DND-41 (cell line): ENCODE results near the gene NHERF2.

Experiments used
- ATAC-seq: fragments of 200-7000 bp; cut with Tn5 transposase; 3 replicates; pipeline ENCODE4 v1.9.1; 2021; ENCODE audit warnings: low read depth; ENCODE audit not compliant: insufficient read depth
- DNase-seq: peaks from one replicate; pipeline ENCODE4 v3.0.0-alpha.2; 2020
- H2AFZ ChIP-seq: 2 replicates; pipeline ENCODE4 v1.6.0; 2012; ENCODE audit warnings: low read depth, low read length
- H3K27ac ChIP-seq: 2 replicates; pipeline ENCODE4 v1.5.1; 2012; ENCODE audit warnings: low read length, inconsistent platforms
- H3K27me3 ChIP-seq: fragments of 200-600 bp; sonication (generic); 2 replicates; pipeline ENCODE4 v1.6.0; 2012; ENCODE audit warnings: low read length, mild to moderate bottlenecking, inconsistent platforms; ENCODE audit not compliant: insufficient read depth, poor library complexity
- H3K36me3 ChIP-seq: 2 replicates; pipeline ENCODE4 v1.5.1; 2012; ENCODE audit warnings: low read length, inconsistent platforms; ENCODE audit not compliant: insufficient read depth
- H3K4me1 ChIP-seq: 2 replicates; pipeline ENCODE4 v1.5.1; 2012; ENCODE audit warnings: mild to moderate bottlenecking, low read length; ENCODE audit not compliant: insufficient read depth
- H3K4me2 ChIP-seq: 2 replicates; pipeline ENCODE4 v1.6.0; 2012; ENCODE audit warnings: mild to moderate bottlenecking, moderate library complexity, low read length, inconsistent platforms; ENCODE audit not compliant: insufficient read depth
- H3K4me3 ChIP-seq, 2 experiments: fragments of 200-600 bp in 1 of 2; shearing (Covaris generic) in 1 of 2; 2 replicates each; pipeline ENCODE4 v1.5.1; 2012 to 2016; ENCODE audit warnings: inconsistent platforms in 2 of 2, low read length in 2 of 2, mild to moderate bottlenecking in 2 of 2, low read depth in 1 of 2, moderate library complexity in 1 of 2
- H3K79me2 ChIP-seq: 2 replicates; pipeline ENCODE4 v1.6.0; 2012; ENCODE audit warnings: low read length, inconsistent platforms; ENCODE audit not compliant: insufficient read depth
- H3K9ac ChIP-seq: 2 replicates; pipeline ENCODE4 v1.6.0; 2012; ENCODE audit warnings: low read depth, mild to moderate bottlenecking, inconsistent platforms, low read length, moderate library complexity
- H3K9me3 ChIP-seq: 2 replicates; pipeline ENCODE4 v1.5.1; 2012; ENCODE audit warnings: low read length, moderate library complexity, mild to moderate bottlenecking, inconsistent platforms; ENCODE audit not compliant: insufficient read depth, severe bottlenecking
- H4K20me1 ChIP-seq: 2 replicates; pipeline ENCODE4 v1.6.0; 2012; ENCODE audit warnings: low read length; ENCODE audit not compliant: insufficient read depth
- EZH2 ChIP-seq: IDR thresholded peaks from 3 replicates; pipeline ENCODE4 v1.6.1; 2012; ENCODE audit warnings: borderline replicate concordance, low read depth, mild to moderate bottlenecking, moderate library complexity, low read length, inconsistent platforms; ENCODE audit not compliant: severe bottlenecking
- TF ChIP-seq, protein P1 (sequence below): IDR thresholded peaks from 2 replicates; pipeline ENCODE4 v1.5.1; 2012; ENCODE audit warnings: borderline replicate concordance, low read length, moderate library complexity, mild to moderate bottlenecking; ENCODE audit not compliant: poor library complexity, severe bottlenecking; ENCODE audit errors: extremely low read depth

NHERF2 gene

DNA sequence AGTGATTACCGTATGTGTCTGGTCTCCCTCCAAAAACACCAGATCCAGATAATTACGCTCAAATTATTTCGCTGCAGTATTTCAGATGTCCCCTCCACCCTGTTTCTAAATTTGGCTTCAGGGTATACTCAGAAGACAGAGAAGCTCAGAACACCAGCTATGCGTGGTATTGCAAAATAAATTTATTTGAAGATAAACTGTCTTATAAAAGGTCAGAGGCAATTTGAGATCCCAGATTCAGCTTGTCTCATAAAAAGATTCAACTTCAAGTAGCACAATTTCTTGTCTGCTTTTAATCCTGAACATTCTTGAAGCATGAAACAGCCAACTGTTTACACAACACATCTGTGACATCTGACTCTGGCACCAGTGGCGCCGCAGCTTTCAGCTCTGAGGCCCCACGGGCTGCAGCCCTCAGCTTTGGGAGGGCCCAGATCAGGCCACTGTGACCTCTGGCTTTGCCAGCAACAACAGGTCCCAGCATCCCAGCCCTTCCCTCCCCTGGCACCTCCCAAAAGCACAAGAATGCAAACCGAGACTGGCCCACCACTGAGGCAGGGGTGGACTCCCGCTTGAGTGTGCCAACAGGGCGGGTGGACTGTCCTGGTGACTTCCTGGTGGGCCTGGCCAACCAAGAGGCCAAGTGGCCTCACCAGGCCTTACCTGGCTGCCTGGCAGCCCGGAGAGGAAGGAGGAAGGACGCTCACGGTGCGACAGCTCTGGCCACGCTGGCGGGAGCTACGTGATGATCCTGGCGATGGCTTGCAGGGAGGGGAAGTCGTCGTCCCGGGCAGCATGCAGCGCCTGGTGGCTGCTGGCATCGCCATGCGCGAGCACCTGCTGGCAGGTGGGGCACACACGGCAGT is 29.0 kb upstream of the NHERF2 start:
- Histone ChIP-seq H3K36me3 (peaks cover 59% of the 10 kb centered on the region), H2AFZ (no peak overlapping the region), H3K27me3 (no peaks in the 10 kb centered on the region), H3K4me2 (no peak overlapping the region), H3K4me1 (no peaks in the 10 kb centered on the region), H3K9ac (no peak overlapping the region), H3K9me3 (no peaks in the 10 kb centered on the region), H3K79me2 (no peaks in the 10 kb centered on the region), H3K4me3 (no peak overlapping the region), H4K20me1 (peaks cover 19% of the 10 kb centered on the region; the same call in 1 of the 2 replicates), H3K27ac (no peak overlapping the region)
- TF ChIP-seq EZH2: no peak
- ATAC-seq: no peak
- no peak for DNase-seq

DNA sequence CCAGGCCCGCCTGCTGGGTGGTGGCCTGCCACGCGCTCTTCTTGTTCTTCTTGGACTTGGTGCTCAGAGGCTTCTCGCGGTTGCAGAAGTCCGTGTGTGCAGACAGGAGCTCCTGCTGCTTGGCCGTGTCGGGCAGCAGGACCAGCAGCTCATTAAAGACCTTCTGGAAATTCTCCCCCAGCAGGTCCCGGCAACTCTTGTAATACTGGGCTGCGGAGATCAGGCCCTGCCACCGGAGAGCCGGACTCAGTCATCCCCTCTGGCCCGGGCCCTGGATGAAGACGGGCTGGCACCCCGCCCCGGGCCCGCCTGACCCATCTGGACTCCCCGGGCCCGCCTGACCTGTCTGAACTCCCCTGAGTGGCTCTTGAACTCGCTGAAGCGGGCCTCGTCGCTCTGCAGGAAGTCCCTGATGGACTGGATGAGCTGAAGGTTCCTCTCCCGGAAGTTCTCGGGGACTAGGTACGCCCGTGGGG is 28.3 kb upstream of the NHERF2 start:
- no peak for ATAC-seq
- H3K36me3 ChIP-seq: peaks cover 66% of the 10 kb centered on the region
- H3K79me2 ChIP-seq: peaks cover 2% of the 10 kb centered on the region; the same call in 1 of the 2 replicates
- TF ChIP-seq EZH2: no peak
- H3K4me2 ChIP-seq: no peak overlapping the region
- DNase-seq: no peak
- peaks cover 25% of the 10 kb centered on the region; the same call in 1 of the 2 replicates for H4K20me1 ChIP-seq
- H3K9me3 ChIP-seq: no peaks in the 10 kb centered on the region
- no peak overlapping the region for H3K4me3 ChIP-seq
- H3K4me1 ChIP-seq: no peaks in the 10 kb centered on the region
- H3K27ac ChIP-seq: no peak overlapping the region
- no peaks in the 10 kb centered on the region for H3K27me3 ChIP-seq
- H3K9ac ChIP-seq: no peak overlapping the region
- no peak overlapping the region for H2AFZ ChIP-seq

DNA sequence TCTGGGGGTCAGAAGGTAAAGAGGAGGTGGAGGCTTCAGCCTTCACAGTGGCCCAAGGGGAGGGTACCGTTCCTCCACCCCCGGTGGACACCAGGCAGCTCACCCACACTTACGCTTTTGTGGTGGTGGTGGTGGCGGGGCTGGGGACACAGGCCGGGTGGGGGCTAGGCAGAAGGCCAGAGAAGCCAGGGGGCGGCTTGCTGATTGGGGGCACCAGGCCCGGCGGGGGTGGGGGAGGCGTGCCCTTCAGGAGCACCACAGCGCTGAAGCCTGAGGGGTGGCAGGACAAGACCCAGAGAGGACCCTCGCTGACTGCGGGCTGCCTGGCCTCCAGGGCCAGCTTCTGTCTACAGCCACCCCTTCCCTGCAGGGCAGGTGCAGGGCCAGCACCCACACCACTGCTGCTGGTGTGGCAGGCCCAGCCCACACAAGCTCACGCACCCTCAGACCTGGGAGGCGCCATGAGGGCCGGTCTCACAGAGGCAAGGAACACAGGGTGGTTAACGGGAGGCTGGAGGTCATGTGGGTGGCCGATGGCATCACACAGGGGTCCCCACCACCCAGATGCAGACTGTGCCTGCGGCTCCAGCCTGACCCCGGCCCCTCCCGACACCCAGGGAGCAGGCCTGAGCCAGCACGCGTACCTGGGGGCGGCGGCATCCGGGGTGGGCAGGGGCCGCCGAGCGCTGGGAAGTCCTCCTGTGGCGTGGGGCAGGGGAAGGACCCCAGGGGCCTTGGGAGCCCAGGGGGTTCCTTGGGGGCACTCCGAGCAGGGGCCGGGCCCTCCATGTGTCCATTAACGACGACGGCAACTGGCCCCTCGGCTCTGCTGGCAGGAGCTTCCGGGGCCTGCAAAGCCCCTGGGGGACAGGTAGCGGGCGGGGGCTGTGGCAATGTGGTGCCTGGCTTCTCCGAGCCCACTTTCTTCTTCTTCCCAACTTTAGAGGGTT is 27.6 kb upstream of the NHERF2 start:
- H3K9ac ChIP-seq: no peak overlapping the region
- H3K9me3 ChIP-seq: no peaks in the 10 kb centered on the region
- ATAC-seq (no peak), DNase-seq (no peak)
- H3K27me3 ChIP-seq: no peaks in the 10 kb centered on the region
- peaks cover 73% of the 10 kb centered on the region for H3K36me3 ChIP-seq
- no peak overlapping the region for H2AFZ ChIP-seq
- no peak overlapping the region for H3K4me3 ChIP-seq
- H4K20me1 ChIP-seq: peaks cover 33% of the 10 kb centered on the region
- H3K27ac ChIP-seq: no peak overlapping the region
- H3K4me1 ChIP-seq: no peaks in the 10 kb centered on the region
- TF ChIP-seq EZH2: no peak
- TF ChIP-seq, protein P1, sequence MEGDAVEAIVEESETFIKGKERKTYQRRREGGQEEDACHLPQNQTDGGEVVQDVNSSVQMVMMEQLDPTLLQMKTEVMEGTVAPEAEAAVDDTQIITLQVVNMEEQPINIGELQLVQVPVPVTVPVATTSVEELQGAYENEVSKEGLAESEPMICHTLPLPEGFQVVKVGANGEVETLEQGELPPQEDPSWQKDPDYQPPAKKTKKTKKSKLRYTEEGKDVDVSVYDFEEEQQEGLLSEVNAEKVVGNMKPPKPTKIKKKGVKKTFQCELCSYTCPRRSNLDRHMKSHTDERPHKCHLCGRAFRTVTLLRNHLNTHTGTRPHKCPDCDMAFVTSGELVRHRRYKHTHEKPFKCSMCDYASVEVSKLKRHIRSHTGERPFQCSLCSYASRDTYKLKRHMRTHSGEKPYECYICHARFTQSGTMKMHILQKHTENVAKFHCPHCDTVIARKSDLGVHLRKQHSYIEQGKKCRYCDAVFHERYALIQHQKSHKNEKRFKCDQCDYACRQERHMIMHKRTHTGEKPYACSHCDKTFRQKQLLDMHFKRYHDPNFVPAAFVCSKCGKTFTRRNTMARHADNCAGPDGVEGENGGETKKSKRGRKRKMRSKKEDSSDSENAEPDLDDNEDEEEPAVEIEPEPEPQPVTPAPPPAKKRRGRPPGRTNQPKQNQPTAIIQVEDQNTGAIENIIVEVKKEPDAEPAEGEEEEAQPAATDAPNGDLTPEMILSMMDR: no peak
- peaks cover 9% of the 10 kb centered on the region for H3K79me2 ChIP-seq
- no peak overlapping the region for H3K4me2 ChIP-seq

DNA sequence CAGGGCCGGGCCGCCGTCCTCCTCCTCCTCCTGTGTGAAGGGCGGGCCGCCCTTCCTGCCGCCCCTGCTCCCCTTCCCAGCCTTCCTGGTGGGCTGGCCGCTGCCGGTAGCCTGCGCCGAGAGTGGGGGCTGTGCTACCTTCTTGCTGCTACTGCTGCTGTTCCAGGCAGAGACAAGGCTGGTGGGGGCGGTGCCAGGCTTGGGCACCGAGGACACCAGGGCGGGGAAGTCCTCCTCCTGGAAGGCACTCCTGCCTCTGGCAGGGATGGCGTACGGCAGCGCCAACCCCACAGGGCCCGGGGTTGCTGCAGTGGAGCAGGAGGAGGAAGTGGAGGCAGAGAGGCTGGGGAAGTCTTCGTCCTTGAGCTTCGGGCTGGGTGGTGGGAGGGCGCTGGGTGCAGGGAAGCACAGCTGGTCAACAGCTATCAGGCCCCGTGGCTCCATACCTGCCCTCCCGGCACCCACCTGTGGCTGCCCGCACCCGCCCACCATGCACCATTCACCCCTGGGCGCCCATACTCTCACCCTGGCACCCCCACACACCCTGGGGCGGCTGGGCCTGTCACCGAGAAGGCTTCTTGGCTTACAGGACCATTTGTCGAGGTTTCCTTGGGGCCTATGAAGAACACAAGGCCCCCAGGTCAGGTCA is 26.7 kb upstream of the NHERF2 start:
- no peak for DNase-seq

More for the DNA sequence above, 26.7 kb upstream of the NHERF2 start:
- H4K20me1 ChIP-seq: peaks cover 41% of the 10 kb centered on the region
- peaks cover 18% of the 10 kb centered on the region for H3K79me2 ChIP-seq
- TF ChIP-seq EZH2: no peak
- TF ChIP-seq, protein P1: no peak
- no peaks in the 10 kb centered on the region for H3K9me3 ChIP-seq
- H3K9ac ChIP-seq: no peak overlapping the region
- H2AFZ ChIP-seq: no peak overlapping the region
- no peaks in the 10 kb centered on the region for H3K27me3 ChIP-seq
- no peak overlapping the region for H3K4me2 ChIP-seq
- no peaks in the 10 kb centered on the region for H3K4me1 ChIP-seq
- no peak for ATAC-seq
- H3K27ac ChIP-seq: no peak overlapping the region
- peaks cover 81% of the 10 kb centered on the region for H3K36me3 ChIP-seq
- H3K4me3 ChIP-seq: no peak overlapping the region
